H1 (cell line): Measurements from ENCODE around the gene KTN1.

ENCODE experiments used
- CBX5 ChIP-seq: fragments of 300-800, 300-1000 bp; sonication (generic); IDR thresholded peaks from 2 replicates; pipeline ENCODE4 v1.7.1; 2016; ENCODE audit warnings: antibody characterized with exemption, low read length, low read depth
- CEBPB ChIP-seq: IDR thresholded peaks from 2 replicates; pipeline ENCODE4 v1.6.1; 2012; ENCODE audit warnings: low read depth, low read length
- CTCF ChIP-seq, 3 experiments: IDR thresholded peaks; 1 replicate in 2 of 3; 2 replicates in 1 of 3; pipeline versions ENCODE4 v1.5.1 to v1.6.1; 2011; ENCODE audit warnings: low read length in 3 of 3, mild to moderate bottlenecking in 3 of 3, inconsistent platforms in 2 of 3, low read depth in 1 of 3, moderate library complexity in 1 of 3; ENCODE audit not compliant: insufficient read depth in 1 of 3; ENCODE audit errors: control extremely low read depth in 1 of 3
- EZH2 ChIP-seq: fragments of 200-600 bp; sonication (generic); IDR thresholded peaks from 2 replicates; pipeline ENCODE4 v1.7.1; 2012; ENCODE audit warnings: low read depth, mild to moderate bottlenecking, moderate library complexity, low read length, inconsistent platforms; ENCODE audit not compliant: severe bottlenecking
- JUN ChIP-seq: IDR thresholded peaks from 2 replicates; pipeline ENCODE4 v1.6.1; 2011; ENCODE audit warnings: low read depth, mild to moderate bottlenecking, improper control_type of control experiment, low read length
- MAFK ChIP-seq: IDR thresholded peaks from 2 replicates; pipeline ENCODE4 v1.6.1; 2012; ENCODE audit warnings: low read depth, mild to moderate bottlenecking, improper control_type of control experiment, low read length
- POLR2A ChIP-seq, 2 experiments: IDR thresholded peaks; 1 replicate in 1 of 2; 2 replicates in 1 of 2; pipeline ENCODE4 v1.6.1; 2011; ENCODE audit warnings: low read depth in 2 of 2, low read length in 2 of 2, mild to moderate bottlenecking in 2 of 2; ENCODE audit errors: control extremely low read depth in 1 of 2
- POLR2AphosphoS5 ChIP-seq: IDR thresholded peaks from 2 replicates; pipeline ENCODE4 v1.6.1; 2011; ENCODE audit warnings: low read depth, low read length
- RAD21 ChIP-seq, 2 experiments: IDR thresholded peaks in 1 of 2; conservative IDR thresholded peaks in 1 of 2; 2 replicates each; pipeline ENCODE4 v1.6.1; 2011; ENCODE audit warnings: low read depth in 2 of 2, low read length in 2 of 2, improper control_type of control experiment in 1 of 2, inconsistent platforms in 1 of 2, mild to moderate bottlenecking in 1 of 2, moderate library complexity in 1 of 2
- TAF1 ChIP-seq: IDR thresholded peaks from 2 replicates; pipeline ENCODE4 v1.6.1; 2011; ENCODE audit warnings: mild to moderate bottlenecking, low read depth, low read length
- TCF12 ChIP-seq: IDR thresholded peaks from 2 replicates; pipeline ENCODE4 v1.6.1; 2011; ENCODE audit warnings: low read depth, mild to moderate bottlenecking, low read length
- USF2 ChIP-seq: IDR thresholded peaks from 2 replicates; pipeline ENCODE4 v1.6.1; 2011; ENCODE audit warnings: low read length, improper control_type of control experiment
- YY1 ChIP-seq: IDR thresholded peaks from 2 replicates; pipeline ENCODE4 v1.6.1; 2011; ENCODE audit warnings: low read depth, mild to moderate bottlenecking, low read length

- peak; percentile 17 to 62 (median 60) for TF ChIP-seq CTCF (IDR thresholded peaks at IDR 0.05; ENCODE audit: control extremely low read depth in 1 of 3, insufficient read depth in 1 of 3, low read depth in 1 of 3, low read length in 3 of 3)
- TF ChIP-seq RAD21 (IDR thresholded peaks at IDR 0.05 in 1 of 2, conservative IDR thresholded peaks at IDR 0.05 in 1 of 2; ENCODE audit: low read depth in 2 of 2, low read length in 2 of 2): peak; percentile 79 to 86
- no peak for TF ChIP-seq POLR2A (IDR thresholded peaks at IDR 0.05; ENCODE audit: control extremely low read depth in 1 of 2, low read depth in 2 of 2, low read length in 2 of 2)
- no peak for TF ChIP-seq USF2
- no peak for TF ChIP-seq MAFK
- TF ChIP-seq YY1: no peak
- TF ChIP-seq CBX5: no peak
- no peak for TF ChIP-seq TCF12
- no peak for TF ChIP-seq POLR2AphosphoS5
- no peak for TF ChIP-seq JUN
- no peak for TF ChIP-seq TAF1
- TF ChIP-seq CEBPB: no peak
- TF ChIP-seq EZH2: no peak
Observed at GRCh38 chr14:55731881-55732498, 152.0 kb downstream of the KTN1 start.
